ENCODE measurements around the gene ETV5. TPM values are rescaled to one million over a fixed set of nuclear protein-coding genes. Genes with fewer than 3 reads are reported as not detected.
A peak's percentile ranks its signal among the peaks of the same experiment; 100 is the strongest.

ETV5 gene
- polyA plus RNA-seq, 1 experiment, result 24.1 TPM

- DNase-seq (ENCODE audit: low read depth), result no peak
- TF ChIP-seq CTCF (IDR thresholded peaks at IDR 0.05; ENCODE audit: insufficient read depth, low read depth, low read length), result no peak
- POLR2A ChIA-PET, result no interaction called here
- Histone ChIP-seq H3K36me3 (ENCODE audit: control insufficient read depth, insufficient read depth, low read length) (peaks cover 9% of the 10 kb centered on the region), H3K4me3 (ENCODE audit: low read depth, low read length) (no peak overlapping the region), H3K27me3 (ENCODE audit: control insufficient read depth, insufficient read depth, low read length) (no peaks in the 10 kb centered on the region)
- CTCF ChIA-PET, result no interaction called here
These were observed 41.3 kb downstream of the ETV5 start for GRCh38 chr3:186067360-186068242.

GRCh38 chr3:186060222-186060621 lies 48.7 kb downstream of the ETV5 start:
- TF ChIP-seq CTCF (IDR thresholded peaks at IDR 0.05; ENCODE audit: insufficient read depth, low read depth, low read length), result no peak
- Histone ChIP-seq H3K36me3 (ENCODE audit: control insufficient read depth, insufficient read depth, low read length) (peaks cover 9% of the 10 kb centered on the region), H3K4me3 (ENCODE audit: low read depth, low read length) (no peak overlapping the region), H3K27me3 (ENCODE audit: control insufficient read depth, insufficient read depth, low read length) (no peaks in the 10 kb centered on the region)
- POLR2A ChIA-PET, result no interaction called here
- CTCF ChIA-PET, result interaction anchor here (1.3 kb wide), 1 partner anchor 9 kb away, joined by 3 read pairs; no protein-coding TSS in a partner anchor
- no peak for DNase-seq (ENCODE audit: low read depth)

GRCh38 chr3:186059192-186059591 lies 49.7 kb downstream of the ETV5 start:
- Histone ChIP-seq H3K36me3 (ENCODE audit: control insufficient read depth, insufficient read depth, low read length) (peaks cover 3% of the 10 kb centered on the region), H3K27me3 (ENCODE audit: control insufficient read depth, insufficient read depth, low read length) (no peaks in the 10 kb centered on the region), H3K4me3 (ENCODE audit: low read depth, low read length) (no peak overlapping the region)
- no peak for TF ChIP-seq CTCF (IDR thresholded peaks at IDR 0.05; ENCODE audit: insufficient read depth, low read depth, low read length)
- ChIA-PET CTCF (interaction anchor here (1.3 kb wide), 1 partner anchor 10 kb away, joined by 3 read pairs; no protein-coding TSS in a partner anchor), POLR2A (no interaction called here)
- no peak for DNase-seq (ENCODE audit: low read depth)

- Histone ChIP-seq H3K4me3 (ENCODE audit: low read depth, low read length) (no peak overlapping the region), H3K36me3 (ENCODE audit: control insufficient read depth, insufficient read depth, low read length) (peaks cover 3% of the 10 kb centered on the region), H3K27me3 (ENCODE audit: control insufficient read depth, insufficient read depth, low read length) (no peaks in the 10 kb centered on the region)
- no peak for TF ChIP-seq CTCF (IDR thresholded peaks at IDR 0.05; ENCODE audit: insufficient read depth, low read depth, low read length)
- ChIA-PET POLR2A (no interaction called here), CTCF (no interaction called here)
- DNase-seq (ENCODE audit: low read depth), result no peak
These were observed 50.7 kb downstream of the ETV5 start for GRCh38 chr3:186058225-186058624.

GRCh38 chr3:186057594-186057993 lies 51.3 kb downstream of the ETV5 start:
- H3K36me3 ChIP-seq (ENCODE audit: control insufficient read depth, insufficient read depth, low read length), result peaks cover 3% of the 10 kb centered on the region
- no peaks in the 10 kb centered on the region for H3K27me3 ChIP-seq (ENCODE audit: control insufficient read depth, insufficient read depth, low read length)
- DNase-seq (ENCODE audit: low read depth), result peak; percentile 10
- no peak for TF ChIP-seq CTCF (IDR thresholded peaks at IDR 0.05; ENCODE audit: insufficient read depth, low read depth, low read length)
- POLR2A ChIA-PET, result no interaction called here
- CTCF ChIA-PET, result interaction anchor here (0.6 kb wide), 1 partner anchor 13 kb away, joined by 3 read pairs; no protein-coding TSS in a partner anchor
- no peak overlapping the region for H3K4me3 ChIP-seq (ENCODE audit: low read depth, low read length)

All from BJ (cell line).